PC-9 (cell line): ENCODE data around the gene MAGI3.
"Not testable (repeated sequence)": the region's sequence is repeated elsewhere in the genome, so short reads cannot be mapped to it uniquely, and the experiment has no call there.

Source experiments
- CTCF ChIP-seq: fragments of 200-600 bp; sonication (generic); conservative IDR thresholded peaks from 2 replicates; pipeline ENCODE4 v1.6.1; 2017; ENCODE audit warnings: mixed run types, antibody characterized with exemption, mild to moderate bottlenecking, moderate library complexity
- EZH2 ChIP-seq: fragments of 200-600 bp; sonication (generic); IDR thresholded peaks from 2 replicates; pipeline ENCODE4 v1.8.0; 2017; ENCODE audit warnings: antibody characterized with exemption, low read depth

- not testable (repeated sequence) for TF ChIP-seq CTCF, EZH2
Observed at GRCh38 chr1:113575744-113576260, 185.5 kb downstream of the MAGI3 start.
